Measurements from ENCODE around the gene PRRT1.
A peak's percentile ranks its signal among the peaks of the same experiment; 100 is the strongest.
"Not testable (repeated sequence)": the region's sequence is repeated elsewhere in the genome, so short reads cannot be mapped to it uniquely, and the experiment has no call there.

Gene PRRT1

DNA sequence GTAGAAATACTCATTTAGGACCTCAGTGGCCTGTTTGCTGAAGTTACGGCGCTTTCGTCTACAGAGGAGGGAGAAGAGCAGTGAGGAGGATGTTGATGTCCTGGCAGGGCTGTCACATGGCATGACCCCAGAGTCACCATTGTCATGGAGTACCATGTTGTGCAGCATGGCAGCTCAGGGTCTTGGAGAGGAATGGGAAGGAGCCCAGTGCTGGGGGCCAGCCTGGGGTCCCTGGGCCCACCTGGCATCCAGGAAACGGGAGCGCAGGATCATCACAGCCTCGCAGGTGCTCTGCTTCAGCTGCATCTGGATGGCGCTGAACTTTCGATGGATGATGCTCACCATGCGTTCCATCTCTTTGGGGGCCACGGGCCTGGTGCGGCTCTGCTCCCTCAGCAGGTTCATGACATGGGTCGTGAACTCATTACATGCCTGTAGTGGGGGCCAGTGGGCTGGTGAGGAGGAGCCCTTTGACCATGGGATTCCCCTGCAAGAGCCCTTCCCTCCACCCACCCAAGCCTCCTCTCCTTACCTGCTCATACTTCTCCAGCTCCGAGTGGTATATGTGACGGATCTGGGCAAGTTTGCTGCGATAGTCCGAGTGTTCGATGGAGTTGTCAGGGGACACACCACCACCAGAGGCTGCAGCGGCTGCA lies 36.1 kb upstream of the PRRT1 start:
- not testable (repeated sequence) for DNase-seq

DNA sequence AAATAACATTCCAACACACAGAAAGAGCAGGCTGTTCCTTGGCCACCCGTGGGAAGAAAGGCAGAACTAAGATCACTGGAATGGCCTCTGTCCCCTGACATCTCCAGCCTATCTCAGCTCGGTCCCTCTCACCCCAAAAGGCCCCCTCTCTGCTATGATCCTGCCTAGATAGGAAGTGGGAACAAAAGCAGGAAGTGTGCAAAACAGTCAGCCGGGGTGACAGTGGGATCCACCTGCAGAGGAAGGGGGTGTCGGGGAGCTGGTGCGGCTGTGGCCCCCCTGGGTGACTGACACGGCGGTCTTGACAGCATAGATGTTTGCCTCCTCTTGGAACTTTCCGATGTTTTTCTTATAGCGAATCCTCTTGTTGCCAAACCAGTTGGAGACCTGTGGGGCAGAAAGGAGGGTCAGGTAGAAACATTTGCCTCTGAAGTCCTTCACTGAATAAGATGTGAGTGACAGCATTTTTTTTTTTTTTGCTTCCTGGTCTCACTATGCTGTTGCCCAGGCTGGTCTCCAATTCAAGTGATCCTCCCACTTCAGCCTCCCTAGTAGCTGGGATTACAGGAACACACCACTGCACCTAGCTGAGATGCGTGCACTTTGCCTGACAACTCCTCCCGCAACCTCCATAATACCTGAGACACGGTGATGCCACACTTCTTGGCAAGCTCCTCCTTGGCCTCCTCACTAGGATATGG lies 35.4 kb upstream of the PRRT1 start:
- DNase-seq = no peak

DNA sequence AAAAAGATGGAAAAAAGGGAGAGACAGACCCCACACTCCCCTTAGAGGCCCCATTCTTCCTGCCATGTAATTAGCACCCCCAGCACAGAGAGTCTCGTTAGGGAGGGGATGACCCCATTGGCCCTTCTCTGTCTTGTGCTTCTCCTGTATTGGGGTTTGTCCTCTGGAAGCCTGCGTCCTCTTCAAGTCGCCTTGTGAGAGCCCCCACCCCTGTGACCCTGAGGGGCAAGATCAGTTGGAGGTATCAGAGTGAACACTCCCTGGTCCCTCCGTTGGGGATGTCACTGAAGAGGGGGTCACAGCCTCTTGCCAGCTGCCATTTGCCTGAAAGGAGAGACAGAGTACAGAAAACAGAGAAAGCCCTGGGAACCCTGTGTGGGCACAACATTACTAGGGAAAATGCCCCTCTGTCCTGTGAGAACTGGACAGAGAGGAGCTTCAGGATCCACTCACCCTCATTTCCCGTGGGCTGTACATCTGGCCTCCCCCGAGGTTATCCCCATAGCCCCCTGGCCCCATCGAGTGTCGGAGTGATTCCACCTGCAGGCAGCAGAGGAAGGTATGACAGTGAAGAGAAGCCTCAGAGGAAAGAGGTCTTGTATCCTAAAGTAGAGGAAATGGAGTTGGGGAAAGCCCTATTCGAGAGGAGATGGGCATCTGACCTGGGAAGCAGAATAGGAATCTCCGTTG lies 34.6 kb upstream of the PRRT1 start:
- not testable (repeated sequence) for DNase-seq

DNA sequence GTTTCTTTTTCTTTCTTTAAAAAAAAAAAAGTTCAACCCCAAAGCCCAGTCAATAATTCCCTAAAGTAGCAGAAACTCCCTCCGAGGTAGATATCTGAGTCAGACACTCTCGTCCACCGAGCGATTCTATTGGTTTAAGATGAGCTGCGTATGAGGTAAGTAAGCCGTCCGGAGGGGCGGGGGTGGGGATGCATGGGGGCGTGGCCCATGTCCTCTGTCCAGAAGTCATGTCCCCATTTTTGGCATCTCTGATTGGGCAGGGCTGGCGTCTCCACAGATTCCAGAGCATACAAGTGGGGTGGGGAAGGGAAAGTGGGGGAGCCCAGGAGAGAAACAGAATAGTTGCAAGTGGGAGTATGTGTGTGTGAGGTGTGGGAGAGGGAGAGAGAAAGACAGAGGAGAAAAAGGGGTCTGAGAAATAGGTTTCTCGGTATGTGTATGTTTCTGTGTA lies 34.0 kb upstream of the PRRT1 start:
- peak; percentile 80 for DNase-seq

DNA sequence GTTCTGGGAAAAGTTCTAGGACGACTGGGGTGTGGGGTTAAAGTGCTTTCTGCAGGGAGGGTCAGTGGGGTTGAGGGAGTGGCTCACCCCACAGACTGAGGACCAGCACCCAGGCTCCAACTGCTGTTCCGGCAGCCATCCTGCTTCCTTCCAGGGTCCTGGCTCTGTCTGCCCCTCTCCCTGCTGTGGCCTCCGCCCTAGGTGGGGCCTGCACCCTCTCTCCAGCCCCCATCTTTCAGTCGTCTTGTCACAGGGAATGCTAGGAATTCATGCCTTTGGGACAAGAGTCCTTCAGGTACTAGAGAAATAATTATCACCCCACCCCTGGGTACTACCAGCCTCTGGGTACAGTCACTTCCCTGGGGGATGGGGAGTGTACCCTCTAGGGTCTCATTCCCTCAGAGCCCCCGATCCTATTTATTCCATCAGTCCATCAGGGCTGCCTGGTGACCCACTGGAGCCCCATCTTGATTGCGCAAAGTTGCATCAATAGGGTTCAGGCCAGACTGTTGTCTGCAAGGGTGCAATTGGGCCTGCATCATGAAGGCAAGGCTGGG lies 32.4 kb upstream of the PRRT1 start, which contains the start of gene AGER:
Gene AGER (minus strand): TSS at position 170 of the 557 bp plus-strand sequence. CDS start 31 bp downstream, at position 139.
- DNase-seq = no peak

DNA sequence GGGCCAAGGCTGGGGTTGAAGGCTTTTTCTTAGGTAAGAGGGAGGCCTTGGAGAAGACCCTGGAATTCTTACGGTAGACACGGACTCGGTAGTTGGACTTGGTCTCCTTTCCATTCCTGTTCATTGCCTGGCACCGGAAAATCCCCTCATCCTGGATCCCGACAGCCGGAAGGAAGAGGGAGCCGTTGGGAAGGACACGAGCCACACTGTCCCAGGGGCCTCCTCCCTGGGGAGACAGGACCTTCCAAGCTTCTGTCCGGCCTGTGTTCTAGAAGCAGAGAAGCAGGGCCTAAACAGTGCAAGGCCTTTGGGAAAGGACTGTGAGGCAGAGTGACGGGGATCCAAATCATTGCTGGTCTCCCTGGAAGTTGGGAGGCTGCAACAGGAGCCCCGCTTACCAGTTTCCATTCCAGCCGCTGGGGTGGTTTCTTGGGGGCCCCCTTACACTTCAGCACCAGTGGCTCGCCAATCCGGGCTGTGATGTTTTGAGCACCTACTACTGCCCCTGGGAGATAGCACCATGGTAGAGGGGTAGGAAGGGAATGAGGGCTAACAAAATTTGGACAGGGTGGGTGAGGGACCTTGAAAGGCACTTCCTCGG lies 31.8 kb upstream of the PRRT1 start:
- no peak for DNase-seq

DNA sequence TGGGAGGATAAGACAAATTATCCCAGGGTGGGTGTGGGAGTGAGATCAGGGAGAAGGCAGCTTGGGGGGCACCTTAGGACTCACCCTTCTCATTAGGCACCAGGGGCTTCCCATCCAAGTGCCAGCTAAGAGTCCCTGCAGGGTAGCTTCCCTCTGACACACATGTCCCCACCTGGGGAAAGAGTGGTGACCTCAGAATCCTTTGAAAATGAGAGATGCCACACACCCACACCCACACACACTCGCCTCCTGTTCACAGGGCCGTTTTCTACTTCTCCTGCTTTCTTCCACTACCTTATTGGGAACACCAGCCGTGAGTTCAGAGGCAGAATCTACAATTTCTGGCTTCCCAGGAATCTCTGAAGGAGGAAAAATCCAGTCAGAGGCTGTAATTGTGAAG lies 31.3 kb upstream of the PRRT1 start:
- no peak for DNase-seq

DNA sequence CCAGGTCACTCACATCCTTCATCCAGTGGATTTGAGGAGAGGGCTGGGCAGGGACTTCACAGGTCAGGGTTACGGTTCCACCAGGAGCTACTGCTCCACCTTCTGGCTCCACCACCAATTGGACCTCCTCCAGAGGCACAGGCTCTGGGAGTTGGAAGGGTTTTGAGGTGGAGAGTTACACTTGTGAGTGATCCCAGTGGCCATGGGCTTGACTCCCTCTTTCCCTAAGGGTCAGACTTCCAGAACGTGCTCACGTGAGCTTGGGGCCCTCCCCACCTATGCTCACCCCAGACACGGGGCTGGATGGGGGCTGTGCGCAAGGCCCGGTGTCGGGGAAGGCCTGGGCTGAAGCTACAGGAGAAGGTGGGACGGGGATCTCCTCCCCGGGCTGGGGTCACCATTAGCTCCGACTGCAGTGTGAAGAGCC lies 30.8 kb upstream of the PRRT1 start:
- DNase-seq = no peak

DNA sequence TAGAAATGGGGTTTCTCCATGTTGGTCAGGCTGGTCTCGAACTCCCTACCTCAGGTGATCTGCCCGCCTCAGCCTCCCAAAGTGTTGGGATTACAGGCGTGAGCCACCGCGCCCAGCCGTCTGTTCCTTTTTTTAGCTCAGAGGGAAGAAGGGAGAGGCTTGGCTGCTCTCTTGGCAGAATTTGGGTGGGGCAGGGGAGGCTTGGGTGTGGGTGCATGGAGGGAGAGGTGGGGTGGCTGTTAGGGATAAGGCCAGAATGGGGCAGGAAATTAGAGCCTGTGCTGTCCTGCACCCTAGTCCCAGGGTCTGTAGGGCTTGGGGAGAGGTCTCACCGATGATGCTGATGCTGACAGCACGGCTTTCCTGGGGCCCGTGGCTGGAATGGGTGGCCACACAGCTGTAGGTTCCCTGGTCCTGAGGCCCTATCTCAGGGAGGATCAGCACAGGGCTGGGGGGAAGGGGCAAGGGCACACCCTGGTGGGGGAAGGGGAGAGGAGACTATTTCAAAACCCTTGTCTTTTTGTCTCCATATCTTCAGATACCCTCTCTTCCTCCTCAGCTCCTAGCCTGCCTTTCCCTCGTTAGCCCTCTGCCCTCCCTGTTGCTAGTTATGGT lies 30.3 kb upstream of the PRRT1 start:
- DNase-seq = no peak

DNA sequence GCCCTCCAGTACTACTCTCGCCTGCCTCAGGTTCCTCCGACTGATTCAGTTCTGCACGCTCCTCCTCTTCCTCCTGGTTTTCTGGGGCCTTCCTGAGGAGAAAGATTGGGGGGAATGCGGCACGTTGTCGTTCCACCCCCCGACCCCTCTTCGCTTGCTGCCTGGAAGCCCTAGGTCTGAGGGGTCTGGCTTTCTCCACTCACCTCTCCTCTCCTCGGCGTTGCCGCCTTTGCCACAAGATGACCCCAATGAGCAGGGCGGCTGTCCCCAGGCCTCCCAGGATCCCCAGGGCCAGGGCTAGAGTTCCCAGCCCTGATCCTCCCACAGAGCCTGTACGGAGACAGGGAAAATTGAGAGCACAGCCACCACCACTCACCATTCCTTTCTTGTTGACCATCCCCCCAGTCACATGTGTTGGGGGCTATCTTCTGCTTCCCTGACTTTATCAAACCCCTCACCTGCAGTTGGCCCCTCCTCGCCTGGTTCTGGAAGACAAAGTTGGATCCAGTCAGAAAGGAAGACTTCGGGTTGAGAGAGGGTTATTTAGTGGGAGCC lies 29.5 kb upstream of the PRRT1 start:
- no peak for DNase-seq

DNA sequence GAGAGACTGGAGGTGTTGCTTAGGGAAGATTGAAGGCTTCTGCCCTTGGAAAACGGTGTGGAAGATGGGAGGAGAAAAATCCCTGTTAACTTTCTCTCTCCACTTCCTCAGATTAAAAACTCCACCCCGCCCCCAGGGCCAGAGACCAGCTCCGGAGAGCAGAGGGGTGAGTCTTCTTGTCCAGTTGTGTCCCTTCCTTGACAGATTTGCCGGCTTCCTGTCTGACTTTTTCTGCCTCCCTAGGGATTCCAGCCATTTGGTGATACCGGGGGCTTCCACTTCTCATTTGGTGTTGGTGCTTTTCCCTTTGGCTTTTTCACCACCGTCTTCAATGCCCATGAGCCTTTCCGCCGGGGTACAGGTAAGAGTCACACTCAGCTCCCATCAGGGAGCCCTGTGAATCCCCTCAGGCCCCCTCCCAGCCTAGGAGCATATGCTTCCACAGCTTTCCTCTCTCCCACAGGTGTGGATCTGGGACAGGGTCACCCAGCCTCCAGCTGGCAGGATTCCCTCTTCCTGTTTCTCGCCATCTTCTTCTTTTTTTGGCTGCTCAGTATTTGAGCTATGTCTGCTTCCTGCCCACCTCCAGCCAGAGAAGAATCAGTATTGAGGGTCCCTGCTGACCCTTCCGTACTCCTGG lies 28.1 kb upstream of the PRRT1 start:
- DNase-seq = no peak

DNA sequence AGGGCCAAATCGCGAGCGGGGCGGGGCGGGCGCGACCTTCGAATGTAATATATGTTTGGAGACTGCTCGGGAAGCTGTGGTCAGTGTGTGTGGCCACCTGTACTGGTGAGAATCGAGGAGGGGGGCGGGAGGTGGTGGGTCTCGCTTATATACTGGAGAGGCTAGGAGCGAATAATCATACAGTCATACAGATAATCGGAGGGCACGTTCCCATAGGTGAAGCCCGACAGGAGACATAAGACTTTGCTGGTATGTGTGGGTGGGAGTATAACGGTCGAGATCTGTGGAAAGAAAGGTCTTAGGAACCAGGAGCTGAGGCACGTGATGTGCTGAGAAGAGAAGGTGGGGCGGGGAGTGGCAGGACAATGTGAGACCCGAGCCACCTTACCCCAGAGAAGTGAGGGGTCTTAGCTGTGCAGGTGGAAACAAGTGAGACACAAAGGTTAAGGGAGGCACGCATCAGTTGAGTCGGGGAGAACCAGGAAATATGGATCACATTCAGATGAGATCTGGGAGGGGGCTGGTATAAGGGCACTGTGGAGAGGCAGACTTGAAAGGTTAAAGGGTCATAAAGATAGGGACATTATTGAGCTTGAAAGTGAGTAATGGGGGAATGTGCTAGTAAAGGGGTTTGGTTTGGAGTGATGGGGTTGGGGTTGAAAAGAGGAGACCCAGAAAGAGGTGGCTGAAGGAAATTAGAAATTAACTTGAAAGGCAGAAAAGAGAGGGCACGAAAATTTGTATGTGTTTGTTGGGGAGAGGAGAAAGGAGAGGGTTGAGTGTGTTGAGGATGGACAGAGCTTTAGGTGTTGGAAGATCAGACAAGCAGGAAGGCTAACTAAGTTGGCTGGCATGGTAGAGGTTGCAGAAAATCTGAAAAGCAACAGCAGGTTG lies 27.1 kb upstream of the PRRT1 start:
- DNase-seq = no peak

DNA sequence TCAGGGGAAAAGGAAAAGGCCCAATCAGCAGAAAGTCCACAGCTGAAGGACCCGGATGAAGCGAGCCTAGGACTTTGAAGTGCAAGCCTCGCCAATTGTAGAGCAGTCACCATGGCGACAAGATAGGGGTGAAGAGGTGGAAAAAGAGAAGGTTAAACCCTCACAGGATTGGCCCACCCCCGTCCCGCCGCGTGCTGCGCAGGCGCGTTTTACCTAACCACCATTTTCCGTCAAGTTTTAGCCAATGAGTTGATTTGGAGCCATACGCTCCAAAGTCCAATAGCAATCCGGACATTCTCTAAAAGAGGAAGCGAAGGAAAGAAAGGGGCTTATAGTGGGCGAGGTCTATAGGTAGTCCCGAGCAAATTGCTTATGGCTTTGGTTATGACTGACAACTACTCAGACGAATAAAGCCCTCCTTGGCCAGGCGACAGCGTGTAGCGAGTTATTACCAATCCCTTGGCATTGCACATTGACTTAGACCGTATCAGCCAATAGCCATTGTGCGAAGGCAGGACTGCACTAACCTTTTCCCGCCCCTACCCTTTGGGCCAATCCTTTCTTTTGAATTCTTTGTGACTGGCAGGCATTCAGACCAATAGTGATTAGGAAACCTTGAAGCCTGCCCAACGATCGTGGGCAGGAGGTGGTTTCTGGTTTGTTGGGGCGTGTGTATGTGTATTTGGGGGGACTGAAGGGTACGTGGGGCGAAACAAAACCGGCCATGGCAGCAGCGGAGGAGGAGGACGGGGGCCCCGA lies 26.2 kb upstream of the PRRT1 start, which contains the start of gene RNF5:
Gene RNF5 (plus strand): TSS at position 618 of the 759 bp plus-strand sequence. CDS start 107 bp downstream, at position 725.
- DNase-seq = peak; percentile 100

DNA sequence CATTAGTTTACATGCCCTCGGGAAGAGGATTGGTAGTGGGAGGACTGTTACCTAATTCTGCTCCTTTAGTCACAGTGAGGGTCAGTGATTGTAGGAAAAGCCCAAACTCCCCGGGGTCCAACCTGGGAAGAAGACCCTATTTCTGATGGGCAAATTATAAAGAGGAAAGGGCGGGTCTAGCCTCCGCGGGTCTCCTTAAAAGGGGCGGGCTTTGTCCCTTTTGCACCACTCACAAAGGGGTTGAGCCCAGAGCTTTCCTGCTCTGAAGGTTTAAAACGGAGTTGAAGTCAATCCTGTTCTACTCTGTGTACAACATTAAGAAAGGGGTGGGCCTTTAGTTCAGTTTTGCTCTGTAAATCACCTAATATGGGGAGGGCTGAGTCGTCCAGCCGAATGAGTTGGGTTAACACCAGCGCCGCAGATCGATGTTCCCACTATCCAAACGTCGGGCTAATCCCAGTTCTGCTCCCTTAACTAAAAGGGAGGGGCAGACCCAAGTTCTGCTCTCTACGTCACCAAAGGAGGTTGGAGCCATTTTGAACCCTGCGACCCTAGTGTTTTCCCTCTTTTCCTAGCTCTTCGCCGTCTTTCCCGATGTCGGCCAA lies 25.5 kb upstream of the PRRT1 start:
- peak; percentile 75 for DNase-seq

DNA sequence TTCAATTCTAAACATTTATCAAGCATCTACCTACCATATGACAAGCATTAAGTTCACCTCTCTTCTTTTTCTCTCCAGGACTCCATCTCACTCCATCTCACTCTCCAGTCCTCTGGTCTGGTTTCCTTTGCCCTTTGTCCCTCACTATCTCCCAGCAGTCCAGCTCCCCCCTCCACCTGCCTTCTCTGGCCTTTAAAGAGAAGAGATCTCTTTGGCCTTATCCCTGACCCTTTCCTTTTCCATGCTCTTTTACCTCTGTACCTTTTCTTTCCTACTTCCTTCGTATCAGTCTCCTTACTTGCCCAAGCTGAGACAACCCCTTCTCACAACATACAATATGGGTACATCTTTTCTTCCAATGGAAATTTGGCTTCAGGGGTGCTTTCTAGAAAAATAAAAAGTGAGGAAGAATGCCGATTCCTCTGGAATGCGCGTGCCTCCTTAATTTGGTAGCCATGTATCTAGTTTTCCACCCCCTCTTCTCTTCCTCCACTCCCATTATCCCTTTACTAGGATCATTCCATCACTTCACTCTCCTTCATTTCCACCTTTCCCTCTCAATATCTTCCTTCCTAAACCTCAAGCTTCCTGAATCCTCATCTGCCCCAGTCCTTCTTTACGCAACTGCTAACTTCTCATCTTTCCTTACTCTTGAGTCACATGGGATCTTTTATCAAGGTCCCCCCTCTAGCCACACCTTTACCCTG lies 24.9 kb upstream of the PRRT1 start:
- DNase-seq = no peak

DNA sequence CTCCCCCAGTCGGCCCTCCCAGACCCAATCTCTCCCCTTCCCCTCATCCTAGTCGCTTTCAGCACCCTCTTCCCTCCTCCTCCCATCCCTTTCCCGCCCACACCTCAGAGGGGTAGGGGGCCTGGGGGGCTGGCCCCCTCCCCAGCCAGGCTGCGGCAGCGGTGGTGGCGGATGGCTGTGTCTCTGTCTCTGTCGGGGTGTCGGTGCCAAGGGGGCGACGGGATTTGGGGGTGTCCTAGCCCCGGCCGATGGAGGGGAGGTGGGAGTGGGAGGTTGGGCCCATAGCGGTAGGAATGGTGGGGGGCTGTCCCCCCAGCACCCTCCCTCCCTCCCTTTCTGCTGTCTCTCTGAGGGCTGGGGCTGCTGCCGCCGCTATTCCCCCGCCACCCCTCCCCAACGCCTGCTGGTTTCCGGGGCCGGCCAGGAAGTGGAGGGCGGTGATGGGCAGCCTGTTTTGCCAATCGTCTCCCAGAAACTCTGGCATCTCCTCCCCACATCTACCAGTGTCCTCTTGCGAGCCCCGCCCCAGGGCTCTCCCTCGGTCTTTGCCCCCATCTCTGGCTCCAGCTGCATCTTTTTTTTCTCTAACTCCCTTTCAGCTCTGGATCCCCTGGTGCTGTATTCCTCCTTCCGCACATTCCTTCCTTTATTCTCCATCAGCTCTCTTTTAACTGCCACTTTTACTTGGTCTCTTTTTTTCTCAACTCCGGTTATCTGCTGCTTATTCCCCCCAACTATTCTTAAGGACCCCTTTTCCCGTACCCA lies 24.2 kb upstream of the PRRT1 start, which contains the start of gene AGPAT1:
Gene AGPAT1 (minus strand): TSS at position 374 of the 765 bp plus-strand sequence. CDS start 4,588 bp downstream, outside the sequence.
- DNase-seq = peak; percentile 98

DNA sequence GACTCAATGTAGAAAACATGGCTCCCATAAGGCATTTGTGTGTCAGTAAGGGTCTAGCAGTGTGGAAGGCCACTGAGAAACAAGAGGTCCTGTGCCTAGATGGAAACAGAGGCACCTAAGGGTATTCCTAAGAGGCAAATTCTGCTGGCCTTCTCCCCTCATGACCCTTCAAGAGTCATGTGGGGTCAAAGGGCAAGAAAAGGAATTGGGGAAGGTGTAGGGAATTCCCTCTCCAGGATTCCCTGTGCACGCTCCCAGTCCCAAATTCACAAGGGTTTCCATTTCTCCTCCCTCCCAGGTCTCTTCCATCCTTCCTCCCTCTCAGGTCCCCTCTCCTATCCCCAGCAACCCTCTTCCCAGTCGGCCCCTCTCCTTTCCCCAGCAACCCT lies 23.6 kb upstream of the PRRT1 start:
- no peak for DNase-seq

DNA sequence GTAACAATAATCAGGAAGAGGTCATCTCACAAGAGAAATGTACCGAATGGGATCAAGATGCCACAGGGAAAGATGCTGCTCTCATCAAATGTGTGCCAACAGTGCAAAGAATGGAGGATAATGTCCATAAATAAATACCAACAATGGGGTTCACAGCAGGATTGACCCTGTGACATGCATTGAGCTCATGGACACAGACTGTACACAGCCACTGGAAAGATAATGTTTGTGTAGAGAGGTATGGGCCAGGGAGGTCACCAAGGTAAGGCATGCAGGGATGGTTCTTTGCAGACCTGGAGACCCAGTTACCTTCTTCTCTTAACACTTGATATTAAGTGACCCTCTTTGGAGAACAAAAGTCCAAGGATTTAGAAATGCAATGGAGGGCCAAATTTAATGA lies 22.7 kb upstream of the PRRT1 start:
- no peak for DNase-seq
